GM23338 (cell line): ENCODE results near the gene COPS4.

ENCODE experiments used
- CREB1 ChIP-seq: fragments of 250-450 bp; sonication (Bioruptor Pico); IDR thresholded peaks from 2 replicates; pipeline ENCODE4 v1.5.0; 2020; ENCODE audit warnings: low read depth, mild to moderate bottlenecking, moderate library complexity
- EZH2 ChIP-seq: fragments of 200-600 bp; sonication (generic); IDR thresholded peaks from one replicate; pipeline ENCODE4 v1.8.0; 2017; ENCODE audit warnings: antibody characterized with exemption, mild to moderate bottlenecking, low read depth; ENCODE audit not compliant: unreplicated experiment
- EZH2phosphoT487 ChIP-seq: fragments of 200-600 bp; sonication (generic); IDR thresholded peaks from one replicate; pipeline ENCODE4 v1.8.1; 2018; ENCODE audit warnings: antibody characterized with exemption; ENCODE audit not compliant: unreplicated experiment
- JUNB ChIP-seq: IDR thresholded peaks from one replicate; pipeline ENCODE4 v1.6.1; 2016; ENCODE audit warnings: antibody characterized with exemption; ENCODE audit not compliant: unreplicated experiment
- POLR2AphosphoS5 ChIP-seq: IDR thresholded peaks from 2 replicates; pipeline ENCODE4 v1.6.1; 2016; ENCODE audit warnings: antibody characterized with exemption, low read depth
- TF ChIP-seq, protein P1 (sequence below), 2 experiments: fragments of 200-600 bp in 1 of 2; sonication (generic) in 1 of 2; conservative IDR thresholded peaks; 2 replicates each; pipeline versions ENCODE4 v1.5.1 to v1.6.1; 2016 to 2017; ENCODE audit warnings: antibody characterized with exemption in 2 of 2, low read depth in 2 of 2, mild to moderate bottlenecking in 2 of 2, moderate library complexity in 1 of 2
- TF ChIP-seq, protein P2 (sequence below): IDR thresholded peaks from one replicate; pipeline ENCODE4 v1.6.1; 2018; ENCODE audit warnings: antibody characterized with exemption; ENCODE audit not compliant: unreplicated experiment
- TF ChIP-seq, protein P3 (sequence below): IDR thresholded peaks from 2 replicates; pipeline ENCODE4 v1.6.1; 2016; ENCODE audit warnings: antibody characterized with exemption

DNA sequence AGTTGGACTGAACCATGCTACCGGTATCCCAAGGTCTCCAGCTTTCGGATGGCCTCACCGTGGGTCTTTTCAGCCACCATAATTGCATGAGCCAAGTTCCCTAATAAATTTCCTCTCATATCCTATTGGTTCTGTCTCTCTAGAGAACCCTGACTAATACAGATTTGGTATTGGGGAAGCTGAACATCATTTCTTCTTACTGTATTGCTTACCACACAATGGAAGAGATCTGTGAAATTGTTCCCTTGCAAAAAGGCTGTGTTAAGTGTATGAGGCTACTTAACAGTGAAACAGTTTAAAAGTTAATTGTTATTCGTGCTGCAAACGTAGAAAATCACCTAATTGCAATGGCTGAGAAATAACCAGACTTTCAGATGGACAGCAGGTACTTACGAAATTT, 45.6 kb downstream of the COPS4 start:
- TF ChIP-seq CREB1 (CRISPR knock-in tag) (no peak), EZH2 (no peak), POLR2AphosphoS5 (no peak), EZH2phosphoT487 (no peak), JUNB (no peak)
- TF ChIP-seq, protein P1, sequence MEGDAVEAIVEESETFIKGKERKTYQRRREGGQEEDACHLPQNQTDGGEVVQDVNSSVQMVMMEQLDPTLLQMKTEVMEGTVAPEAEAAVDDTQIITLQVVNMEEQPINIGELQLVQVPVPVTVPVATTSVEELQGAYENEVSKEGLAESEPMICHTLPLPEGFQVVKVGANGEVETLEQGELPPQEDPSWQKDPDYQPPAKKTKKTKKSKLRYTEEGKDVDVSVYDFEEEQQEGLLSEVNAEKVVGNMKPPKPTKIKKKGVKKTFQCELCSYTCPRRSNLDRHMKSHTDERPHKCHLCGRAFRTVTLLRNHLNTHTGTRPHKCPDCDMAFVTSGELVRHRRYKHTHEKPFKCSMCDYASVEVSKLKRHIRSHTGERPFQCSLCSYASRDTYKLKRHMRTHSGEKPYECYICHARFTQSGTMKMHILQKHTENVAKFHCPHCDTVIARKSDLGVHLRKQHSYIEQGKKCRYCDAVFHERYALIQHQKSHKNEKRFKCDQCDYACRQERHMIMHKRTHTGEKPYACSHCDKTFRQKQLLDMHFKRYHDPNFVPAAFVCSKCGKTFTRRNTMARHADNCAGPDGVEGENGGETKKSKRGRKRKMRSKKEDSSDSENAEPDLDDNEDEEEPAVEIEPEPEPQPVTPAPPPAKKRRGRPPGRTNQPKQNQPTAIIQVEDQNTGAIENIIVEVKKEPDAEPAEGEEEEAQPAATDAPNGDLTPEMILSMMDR (conservative IDR thresholded peaks at IDR 0.05; ENCODE audit: low read depth in 2 of 2): no peak
- TF ChIP-seq, protein P2, sequence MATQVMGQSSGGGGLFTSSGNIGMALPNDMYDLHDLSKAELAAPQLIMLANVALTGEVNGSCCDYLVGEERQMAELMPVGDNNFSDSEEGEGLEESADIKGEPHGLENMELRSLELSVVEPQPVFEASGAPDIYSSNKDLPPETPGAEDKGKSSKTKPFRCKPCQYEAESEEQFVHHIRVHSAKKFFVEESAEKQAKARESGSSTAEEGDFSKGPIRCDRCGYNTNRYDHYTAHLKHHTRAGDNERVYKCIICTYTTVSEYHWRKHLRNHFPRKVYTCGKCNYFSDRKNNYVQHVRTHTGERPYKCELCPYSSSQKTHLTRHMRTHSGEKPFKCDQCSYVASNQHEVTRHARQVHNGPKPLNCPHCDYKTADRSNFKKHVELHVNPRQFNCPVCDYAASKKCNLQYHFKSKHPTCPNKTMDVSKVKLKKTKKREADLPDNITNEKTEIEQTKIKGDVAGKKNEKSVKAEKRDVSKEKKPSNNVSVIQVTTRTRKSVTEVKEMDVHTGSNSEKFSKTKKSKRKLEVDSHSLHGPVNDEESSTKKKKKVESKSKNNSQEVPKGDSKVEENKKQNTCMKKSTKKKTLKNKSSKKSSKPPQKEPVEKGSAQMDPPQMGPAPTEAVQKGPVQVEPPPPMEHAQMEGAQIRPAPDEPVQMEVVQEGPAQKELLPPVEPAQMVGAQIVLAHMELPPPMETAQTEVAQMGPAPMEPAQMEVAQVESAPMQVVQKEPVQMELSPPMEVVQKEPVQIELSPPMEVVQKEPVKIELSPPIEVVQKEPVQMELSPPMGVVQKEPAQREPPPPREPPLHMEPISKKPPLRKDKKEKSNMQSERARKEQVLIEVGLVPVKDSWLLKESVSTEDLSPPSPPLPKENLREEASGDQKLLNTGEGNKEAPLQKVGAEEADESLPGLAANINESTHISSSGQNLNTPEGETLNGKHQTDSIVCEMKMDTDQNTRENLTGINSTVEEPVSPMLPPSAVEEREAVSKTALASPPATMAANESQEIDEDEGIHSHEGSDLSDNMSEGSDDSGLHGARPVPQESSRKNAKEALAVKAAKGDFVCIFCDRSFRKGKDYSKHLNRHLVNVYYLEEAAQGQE: no peak
- TF ChIP-seq, protein P3, sequence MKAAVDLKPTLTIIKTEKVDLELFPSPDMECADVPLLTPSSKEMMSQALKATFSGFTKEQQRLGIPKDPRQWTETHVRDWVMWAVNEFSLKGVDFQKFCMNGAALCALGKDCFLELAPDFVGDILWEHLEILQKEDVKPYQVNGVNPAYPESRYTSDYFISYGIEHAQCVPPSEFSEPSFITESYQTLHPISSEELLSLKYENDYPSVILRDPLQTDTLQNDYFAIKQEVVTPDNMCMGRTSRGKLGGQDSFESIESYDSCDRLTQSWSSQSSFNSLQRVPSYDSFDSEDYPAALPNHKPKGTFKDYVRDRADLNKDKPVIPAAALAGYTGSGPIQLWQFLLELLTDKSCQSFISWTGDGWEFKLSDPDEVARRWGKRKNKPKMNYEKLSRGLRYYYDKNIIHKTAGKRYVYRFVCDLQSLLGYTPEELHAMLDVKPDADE: no peak
